HG03025 (cell line): Measurements from ENCODE around the gene C1orf52.

ENCODE experiments used
- ATAC-seq: cut with Tn5 transposase; IDR thresholded peaks from one replicate; pipeline ENCODE4 v1.9.1; 2021; ENCODE audit warnings: mild to moderate bottlenecking, moderate library complexity; ENCODE audit not compliant: unreplicated experiment, low FRiP score

The C1orf52 gene

GRCh38 chr1:85237613-85238012 lies 21.8 kb downstream of the C1orf52 start:
- no peak for ATAC-seq

DNA sequence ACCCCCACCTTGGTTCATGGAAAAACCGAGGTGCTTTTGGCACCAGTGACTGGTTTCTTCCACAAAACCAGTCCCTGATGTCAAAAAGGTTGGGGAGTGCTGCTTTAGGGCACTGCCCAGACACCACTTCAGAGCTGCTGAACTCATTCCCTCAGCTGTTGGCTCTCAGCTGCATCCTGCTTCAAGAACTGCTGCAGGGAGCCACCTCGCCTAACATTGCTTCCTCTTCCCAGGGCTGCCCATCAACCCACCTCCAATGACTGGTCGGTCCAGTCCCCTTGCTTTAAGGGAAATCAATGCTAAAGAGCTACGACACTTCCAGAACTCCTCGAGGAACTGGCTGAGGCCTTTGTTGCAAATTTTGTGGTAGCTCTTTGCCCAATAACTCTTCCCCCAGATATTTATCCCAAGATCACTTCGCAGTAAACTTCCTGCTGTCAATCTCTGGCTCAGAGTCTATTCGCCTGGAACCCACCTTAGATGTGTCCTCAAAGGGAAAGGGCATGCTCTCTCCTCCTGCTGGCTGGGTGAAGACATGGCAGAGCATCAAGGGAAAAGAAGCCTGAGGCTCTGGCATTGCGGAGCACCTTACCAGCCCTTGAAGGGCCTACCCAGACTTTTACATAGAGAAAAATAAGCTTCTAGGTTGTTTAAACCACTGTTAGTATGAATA lies 29.0 kb downstream of the C1orf52 start:
- ATAC-seq, result no peak

DNA sequence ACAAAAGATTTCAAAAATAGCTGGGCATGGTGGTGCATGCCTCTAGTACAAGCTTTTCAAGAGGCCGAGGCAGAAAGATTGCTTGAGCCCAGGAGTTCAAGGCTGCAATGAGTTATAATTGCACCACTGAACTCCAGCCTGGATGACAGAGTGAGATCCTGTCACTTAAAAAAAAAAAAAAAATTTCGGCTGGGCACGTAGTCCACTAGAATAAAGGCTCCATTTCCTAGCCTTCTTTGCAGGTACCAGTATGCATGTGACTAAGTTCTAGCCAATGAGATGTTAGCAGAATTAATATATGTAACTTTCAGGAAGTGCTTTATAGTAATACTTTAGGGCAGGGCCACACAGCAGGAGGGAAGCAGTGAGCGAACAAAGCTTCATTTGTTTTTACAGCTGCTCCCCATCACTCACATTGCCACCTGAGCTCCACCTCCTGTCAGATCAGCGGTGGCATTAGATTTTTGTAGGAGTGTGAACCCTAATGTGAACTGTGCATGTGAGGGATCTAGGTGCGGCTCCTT lies 29.8 kb downstream of the C1orf52 start:
- ATAC-seq, result no peak

DNA sequence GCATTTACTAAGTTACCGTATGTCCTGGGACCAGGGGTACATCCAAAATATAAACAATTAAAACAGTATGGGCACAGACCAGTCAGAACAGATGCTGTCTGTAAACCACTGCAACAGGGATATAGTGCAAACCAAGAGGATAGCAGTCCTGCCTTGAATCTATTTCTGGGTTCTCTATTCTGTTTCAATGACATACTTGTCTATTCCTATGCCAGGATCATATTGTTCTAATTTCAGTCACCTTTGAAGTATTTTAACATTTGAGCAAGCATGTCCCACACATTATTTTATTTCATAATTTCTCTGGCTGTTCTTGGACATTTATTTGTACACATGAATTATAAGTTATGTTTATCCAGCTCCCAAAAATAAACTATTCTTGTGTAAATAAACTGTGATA lies 30.5 kb downstream of the C1orf52 start:
- no peak for ATAC-seq

DNA sequence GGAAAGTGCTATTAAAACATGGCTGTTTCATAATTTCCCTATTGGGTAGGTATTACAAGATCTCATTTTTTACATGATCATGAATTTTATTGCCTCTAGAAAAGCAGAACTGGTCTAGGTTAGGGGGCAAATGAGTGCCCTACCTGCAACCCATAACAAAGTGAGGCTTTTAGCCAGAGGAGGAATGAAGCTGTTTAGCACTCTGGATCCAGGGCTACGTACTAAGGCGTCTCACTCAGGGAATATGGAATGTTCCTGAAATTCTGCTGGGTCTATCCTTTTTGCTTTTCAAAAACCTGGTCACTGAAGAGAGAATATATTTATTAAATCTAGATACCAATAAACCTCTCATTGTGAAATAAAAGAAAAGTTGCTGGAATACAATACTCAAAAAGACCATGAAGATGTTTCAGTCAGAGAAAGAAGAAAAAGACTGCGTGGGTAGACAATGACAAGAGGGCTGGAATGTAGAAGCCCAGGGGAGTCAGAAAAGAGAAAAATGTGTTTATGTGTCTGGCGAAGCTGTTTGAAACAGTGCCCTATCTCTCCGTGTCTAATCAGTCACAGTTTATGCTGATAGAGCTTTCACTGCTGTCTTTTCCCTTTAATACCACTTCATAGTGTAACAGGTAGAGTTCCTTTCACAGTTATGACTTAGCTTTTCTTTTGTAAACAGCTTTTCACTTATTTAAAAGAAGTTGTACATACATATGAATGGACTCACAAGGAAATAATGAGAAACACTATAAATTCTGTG lies 33.7 kb downstream of the C1orf52 start:
- ATAC-seq, result no peak

GRCh38 chr1:85224734-85225623 lies 34.5 kb downstream of the C1orf52 start:
- no peak for ATAC-seq

DNA sequence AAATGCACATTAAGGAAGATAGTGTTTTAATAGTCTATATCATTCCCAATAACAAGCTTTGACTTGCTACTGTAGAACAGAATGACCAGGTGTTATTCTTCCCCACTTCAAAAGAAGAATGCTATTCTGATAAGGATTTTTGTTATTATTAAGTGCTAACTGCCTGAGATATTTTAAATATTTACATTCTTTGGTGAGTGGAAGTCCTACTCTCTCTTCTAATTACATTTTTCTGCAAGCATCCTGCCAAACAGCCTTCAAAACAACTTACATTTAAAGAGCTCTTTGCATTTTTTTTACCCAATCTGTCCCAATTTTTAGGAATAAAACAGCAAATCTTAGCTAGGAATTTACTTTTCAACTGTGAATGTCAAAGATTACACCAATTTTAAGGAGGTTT lies 35.2 kb downstream of the C1orf52 start:
- ATAC-seq, result no peak

GRCh38 chr1:85223334-85223733 lies 36.1 kb downstream of the C1orf52 start:
- ATAC-seq, result no peak

DNA sequence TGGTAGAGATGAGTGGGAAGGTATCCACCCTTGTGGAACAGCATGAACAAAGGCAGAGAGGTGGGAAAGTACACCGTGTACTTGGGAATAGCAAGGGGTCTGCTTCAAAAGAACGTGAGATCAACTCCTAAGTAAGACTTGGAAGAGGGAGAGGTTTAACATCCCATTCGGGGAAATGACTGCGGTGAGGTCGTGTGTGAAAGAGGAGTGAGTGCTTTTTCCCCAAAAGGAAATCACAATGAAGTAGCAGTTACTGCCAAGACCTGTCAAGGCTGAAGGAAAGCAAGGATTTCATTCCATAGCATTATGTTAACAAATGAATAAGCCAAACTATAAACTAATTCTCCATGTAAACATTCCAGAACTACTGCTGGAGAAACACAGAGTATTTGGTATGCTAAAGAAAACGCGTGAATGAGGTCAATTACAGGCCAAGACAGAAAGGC lies 38.7 kb downstream of the C1orf52 start:
- no peak for ATAC-seq

DNA sequence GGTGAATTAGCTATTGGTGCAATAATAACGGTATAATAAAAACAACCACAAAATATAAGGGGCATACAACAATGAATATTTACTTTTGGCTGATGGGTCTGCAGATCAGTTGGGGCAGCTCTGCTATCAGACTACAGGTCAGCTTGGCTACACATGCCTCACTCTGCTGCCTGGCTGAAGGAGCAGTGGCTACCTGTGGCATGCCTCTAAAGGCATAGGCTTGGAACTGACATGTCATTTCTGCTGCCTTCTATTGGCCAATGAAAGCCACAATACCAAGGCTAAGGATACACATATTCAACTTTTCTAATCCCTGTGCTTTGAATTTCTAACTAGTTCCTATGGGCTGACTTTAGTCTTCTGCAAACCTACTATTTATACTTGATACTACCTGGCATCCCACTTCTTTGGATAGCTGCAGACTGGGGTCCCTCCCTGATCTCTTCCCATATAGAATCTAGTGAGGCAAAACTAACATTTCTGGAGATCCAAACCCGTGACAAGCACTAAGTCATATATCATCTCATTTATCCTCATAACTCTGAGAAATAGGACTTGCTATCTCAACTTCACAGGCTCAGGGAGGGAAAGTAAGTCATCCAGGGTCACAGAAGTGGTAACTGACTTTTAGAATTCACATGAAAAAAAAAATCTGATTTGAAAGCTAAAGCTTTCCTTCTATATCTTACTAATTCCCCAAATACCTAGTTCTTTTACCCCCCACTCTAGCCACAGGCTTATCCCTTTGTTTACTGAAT lies 39.4 kb downstream of the C1orf52 start:
- ATAC-seq, result no peak

DNA sequence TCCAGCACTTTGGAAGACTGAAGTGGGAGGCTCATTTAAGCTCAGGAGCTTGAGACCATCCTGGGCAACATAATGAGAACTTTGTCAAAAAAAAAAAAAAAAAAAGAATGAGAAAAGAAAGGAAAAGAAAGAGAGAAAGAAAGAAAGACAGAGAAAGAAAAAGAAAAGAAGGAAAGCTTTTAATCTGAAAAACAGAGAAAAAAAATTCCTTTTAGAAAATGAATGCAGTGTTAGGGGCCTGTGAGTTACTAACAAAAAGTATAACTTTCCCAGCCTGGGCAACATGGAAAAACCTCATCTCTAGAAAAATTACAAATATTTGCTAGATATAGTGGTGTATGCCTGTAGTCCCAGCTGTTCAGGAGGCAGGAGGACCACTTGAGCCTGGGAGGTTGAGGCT lies 42.8 kb downstream of the C1orf52 start:
- no peak for ATAC-seq

- ATAC-seq, result no peak
Observed at GRCh38 chr1:85214654-85215053, 44.8 kb downstream of the C1orf52 start.

DNA sequence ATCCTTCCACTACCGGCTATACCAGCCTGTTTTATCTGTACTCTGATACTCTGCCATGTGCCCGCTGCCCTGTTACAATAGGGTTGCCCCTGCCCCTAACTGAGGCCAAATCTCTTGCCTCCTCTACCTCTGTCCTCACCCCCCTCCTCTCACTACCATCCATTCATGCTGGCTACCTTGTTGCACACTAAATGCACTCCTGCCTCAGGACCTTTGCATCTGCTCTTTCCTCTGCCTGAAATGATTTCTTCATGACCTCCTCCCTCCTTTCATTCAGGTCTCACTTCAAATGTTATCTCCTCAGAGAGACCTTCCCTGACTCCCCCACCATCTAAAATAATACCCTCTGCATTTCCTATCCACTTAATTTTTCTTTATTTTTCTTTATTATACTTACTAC lies 51.0 kb downstream of the C1orf52 start:
- ATAC-seq, result no peak

DNA sequence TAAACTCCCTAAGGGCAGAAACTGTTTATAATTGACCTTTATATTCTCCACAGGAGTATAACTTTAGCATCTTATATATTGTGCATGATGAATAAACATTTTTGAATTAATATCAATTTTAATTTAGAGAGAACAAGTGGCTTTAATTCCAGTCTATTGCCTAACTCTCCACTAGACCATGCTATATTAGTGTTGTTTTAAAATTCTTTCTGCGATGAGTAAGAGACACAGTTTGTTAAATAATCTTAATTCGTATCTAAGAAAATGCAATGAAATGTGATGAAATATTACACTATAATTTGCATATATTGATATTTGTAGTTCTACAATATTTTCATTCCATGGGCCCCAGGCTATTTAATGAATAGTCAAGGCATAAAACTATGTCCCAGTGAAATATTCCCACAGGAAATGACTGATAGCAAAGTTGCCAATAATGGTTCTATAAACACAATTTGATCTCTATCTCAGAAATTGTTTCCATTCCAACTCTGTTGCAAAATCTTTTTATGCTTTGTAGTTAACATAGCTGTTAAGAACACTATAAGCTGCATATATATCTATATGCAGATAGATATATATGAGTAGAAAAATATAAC lies 55.8 kb downstream of the C1orf52 start:
- no peak for ATAC-seq

- no peak for ATAC-seq
Observed at GRCh38 chr1:85202864-85203255, 56.6 kb downstream of the C1orf52 start.

- no peak for ATAC-seq
Observed at GRCh38 chr1:85202092-85202863, 57.2 kb downstream of the C1orf52 start.

DNA sequence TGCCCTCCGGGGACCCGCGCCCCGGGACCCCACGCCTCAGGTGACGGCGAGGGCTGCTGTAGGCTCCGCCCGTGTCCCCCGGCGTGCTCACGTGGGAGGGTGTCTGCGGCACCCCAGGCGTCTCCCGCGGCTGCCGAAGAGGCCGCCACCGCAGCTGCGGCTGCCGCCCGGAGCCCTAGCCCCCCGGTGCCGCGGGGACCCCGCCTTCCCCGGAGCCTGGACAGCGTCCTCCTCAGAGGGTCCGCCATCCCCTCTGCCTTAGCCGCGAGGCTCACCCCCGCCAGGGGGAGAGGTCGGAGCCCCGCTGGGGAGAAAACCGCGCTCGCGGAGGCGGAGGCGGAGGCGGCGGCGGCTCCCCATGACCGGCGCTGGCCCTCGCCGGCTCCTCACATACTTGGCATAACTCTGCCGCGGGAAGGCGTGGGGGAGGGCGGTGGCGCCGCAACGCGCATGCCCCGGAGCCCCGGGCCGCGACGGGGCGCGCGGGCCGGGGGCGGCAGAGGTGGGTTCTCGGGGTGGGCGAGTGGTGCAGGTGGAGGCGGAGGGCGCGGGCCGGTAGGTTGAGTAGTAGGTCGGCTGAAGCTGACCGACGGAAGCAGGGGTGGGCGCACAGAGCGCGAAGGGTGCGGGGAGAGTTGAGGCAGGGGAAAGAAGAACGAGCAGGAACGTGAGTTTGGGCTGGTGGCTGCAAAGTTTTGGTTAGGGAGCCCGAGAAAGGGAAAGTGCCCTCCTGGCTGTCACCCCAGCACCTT lies 57.9 kb downstream of the C1orf52 start:
- ATAC-seq, result peak; percentile 40
